OCI-LY3 (cell line): Measurements from ENCODE around the gene TRIO.

Experiments used
- CTCF ChIP-seq: fragments of 200-600, 300-600 bp; sonication (generic); IDR thresholded peaks from 2 replicates; pipeline ENCODE4 v1.5.1; 2014; ENCODE audit warnings: antibody characterized with exemption, low read length, low read depth
- EZH2phosphoT487 ChIP-seq: fragments of 200-600 bp; shearing (Covaris generic); IDR thresholded peaks from 2 replicates; pipeline ENCODE4 v1.6.1; 2018; ENCODE audit warnings: antibody characterized with exemption, mixed run types, low read depth

DNA sequence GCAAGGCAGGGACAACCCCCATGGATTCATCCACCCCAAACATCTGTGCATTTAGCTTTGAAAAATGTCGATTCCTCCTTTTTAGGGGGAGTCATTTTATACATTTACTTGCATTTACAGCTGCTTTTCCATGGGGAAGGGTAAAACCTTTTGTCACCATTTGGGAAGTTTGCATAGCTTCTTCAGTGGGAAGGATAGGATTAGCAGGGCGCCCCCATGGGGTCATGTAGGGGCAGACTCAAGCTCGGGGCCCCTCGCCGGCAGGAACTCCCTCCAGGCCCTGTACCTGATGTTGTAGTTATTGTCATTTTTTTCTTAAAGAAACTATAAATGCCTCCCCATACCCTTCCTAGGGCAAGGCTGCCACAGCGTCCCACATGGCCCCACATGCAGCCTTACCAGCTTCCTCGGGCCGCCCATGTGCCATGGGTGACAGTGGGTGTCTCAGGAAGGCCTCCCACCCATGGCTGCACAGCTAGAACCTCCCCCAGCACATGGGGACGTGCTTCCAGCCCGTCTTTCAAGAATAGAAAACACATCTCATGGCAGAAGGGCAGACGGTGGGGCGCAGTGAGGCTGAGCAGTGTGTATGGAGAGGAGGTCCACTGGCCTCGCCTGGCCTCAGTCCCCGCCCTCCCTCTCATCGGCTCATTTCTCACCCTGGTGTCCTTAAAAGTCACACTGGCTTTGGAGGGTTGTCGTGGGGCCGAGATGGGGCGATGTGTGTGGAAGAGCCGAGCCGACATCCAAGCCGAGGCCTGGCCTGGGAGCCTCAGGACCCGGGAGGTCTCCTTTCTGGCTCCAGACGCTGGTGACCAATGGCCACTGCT is 362.4 kb downstream of the TRIO start:
- TF ChIP-seq CTCF (no peak), EZH2phosphoT487 (no peak)
